H54 (cell line): ENCODE measurements around the gene CX3CR1.
"Not testable (repeated sequence)": the region's sequence is repeated elsewhere in the genome, so short reads cannot be mapped to it uniquely, and the experiment has no call there.

Source experiments
- DNase-seq: peaks from one replicate; pipeline ENCODE4 v3.0.0; 2011; ENCODE audit warnings: low spot score, mixed read lengths; ENCODE audit not compliant: insufficient read length
- FAIRE-seq: peaks from 3 replicates; lab custom pipeline; 2011; peaks lifted over from hg19 to GRCh38; lab: Jason Lieb, UNC
- POLR2A ChIP-seq: IDR thresholded peaks from 2 replicates; pipeline ENCODE4 v1.6.1; 2011; ENCODE audit warnings: low read depth, mild to moderate bottlenecking, low read length

The CX3CR1 gene

DNA sequence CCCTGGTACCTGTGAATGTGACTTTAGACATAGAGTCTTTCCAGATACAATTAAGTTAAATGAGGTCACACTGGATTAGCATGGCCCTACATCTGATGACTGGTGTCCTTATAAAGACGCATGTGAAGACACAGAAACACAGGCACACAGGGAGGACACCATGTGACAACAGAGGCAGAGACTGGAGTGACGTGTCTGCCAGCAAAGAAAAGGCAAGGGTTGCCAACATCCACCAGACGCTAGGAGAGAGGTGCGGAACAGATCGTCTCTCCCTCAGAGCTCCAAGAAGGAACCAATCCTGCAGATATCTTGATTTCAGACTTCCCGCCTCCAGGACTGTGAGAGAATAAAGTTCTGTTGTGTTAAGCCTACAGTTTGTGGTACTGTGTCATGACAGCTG, 42.8 kb downstream of the CX3CR1 start:
- FAIRE-seq, result no peak
- no peak for DNase-seq

GRCh38 chr3:39234651-39235050, 45.2 kb downstream of the CX3CR1 start:
- no peak for TF ChIP-seq POLR2A
- FAIRE-seq (no peak), DNase-seq (no peak)

More for the DNA sequence above, 42.8 kb downstream of the CX3CR1 start:
- no peak for TF ChIP-seq POLR2A

DNA sequence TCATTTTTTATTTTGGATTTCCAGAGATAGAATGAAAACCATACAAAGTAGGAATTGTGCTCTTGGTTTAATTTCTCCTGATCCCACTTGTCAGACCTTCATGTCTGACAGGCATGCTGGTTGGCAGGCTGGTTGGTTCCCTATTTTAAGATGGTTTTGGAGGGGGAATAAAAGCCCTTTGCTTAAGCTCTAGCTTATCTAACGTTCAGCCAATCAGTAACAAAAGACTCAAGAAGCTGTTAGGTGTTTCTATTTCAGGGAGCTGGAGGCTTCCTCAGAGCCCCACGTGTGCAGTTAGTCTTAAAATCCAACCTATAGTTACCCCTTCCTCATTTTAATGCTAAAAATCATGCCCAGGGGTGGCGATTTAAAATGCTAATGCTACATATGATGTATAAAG, 47.0 kb downstream of the CX3CR1 start:
- DNase-seq, result no peak
- FAIRE-seq, result no peak
- no peak for TF ChIP-seq POLR2A

DNA sequence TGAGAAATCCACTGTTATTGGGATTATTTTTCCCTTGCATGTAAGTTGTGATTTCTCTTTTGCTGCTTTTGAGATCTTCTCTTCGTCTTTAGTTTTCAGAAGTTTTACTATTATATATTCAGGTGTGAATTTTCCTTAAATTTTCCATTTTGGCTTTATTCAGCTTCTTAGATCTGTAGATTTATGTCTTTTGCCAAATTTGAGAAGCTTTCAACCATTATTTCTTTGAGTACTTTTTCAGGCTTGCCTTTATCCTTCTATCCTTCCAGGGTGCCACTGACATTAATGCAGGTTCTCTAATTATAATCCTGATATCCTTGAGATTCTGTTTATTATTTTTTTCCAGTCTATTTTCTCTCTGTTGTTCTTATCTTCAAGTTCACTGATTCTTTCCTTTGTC, 49.4 kb downstream of the CX3CR1 start:
- FAIRE-seq (no peak), DNase-seq (no peak)
- no peak for TF ChIP-seq POLR2A

- no peak for TF ChIP-seq POLR2A
- DNase-seq, result no peak
- FAIRE-seq, result no peak
Measured at GRCh38 chr3:39228496-39228895, 51.3 kb downstream of the CX3CR1 start.

DNA sequence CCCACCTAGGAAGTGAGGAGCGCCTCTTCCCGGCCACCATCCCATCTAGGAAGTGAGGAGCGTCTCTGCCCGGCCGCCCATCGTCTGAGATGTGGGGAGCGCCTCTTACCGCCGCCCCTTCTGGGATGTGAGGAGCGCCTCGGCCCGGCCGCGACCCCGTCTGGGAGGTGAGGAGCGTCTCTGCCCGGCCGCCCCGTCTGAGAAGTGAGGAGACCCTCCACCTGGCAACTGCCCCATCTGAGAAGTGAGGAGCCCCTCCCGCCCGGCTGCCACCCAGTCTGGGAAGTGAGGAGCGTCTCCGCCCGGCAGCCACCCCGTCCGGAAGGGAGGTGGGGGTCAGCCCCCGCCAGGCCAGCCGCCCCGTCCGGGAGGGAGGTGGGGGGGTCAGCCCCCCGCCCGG, 52.2 kb downstream of the CX3CR1 start:
- not testable (repeated sequence) for FAIRE-seq

DNA sequence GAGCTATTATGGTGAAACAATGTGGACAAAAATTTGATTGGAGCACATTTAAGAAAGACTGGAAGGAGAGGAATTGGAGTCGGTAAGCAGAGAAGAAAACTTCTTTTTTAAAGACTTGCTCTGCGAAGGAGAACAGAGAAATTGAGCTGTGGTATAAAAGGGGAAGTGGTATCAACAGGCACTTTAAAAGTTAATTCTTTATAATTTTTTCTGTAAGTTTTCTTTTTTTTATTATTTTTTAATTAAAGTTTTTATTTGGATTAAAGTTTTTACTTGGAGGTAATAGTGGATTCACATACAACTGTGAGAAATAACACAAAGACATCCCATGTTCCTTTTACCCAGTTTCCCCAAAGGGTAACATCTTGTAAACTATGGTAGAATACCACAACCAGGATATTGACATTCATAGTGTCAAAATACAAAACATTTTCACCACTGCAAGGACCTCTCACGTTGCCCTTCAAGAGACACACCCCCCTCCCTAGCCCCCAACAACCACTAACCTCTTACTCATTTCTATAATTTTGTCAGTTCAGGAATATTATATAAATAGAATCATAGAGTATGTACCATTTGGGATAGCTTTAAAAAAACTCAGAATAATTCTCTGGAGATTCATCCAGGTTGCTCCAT, 53.6 kb downstream of the CX3CR1 start:
- DNase-seq, result no peak
- TF ChIP-seq POLR2A, result no peak
- no peak for FAIRE-seq

More for the DNA sequence above, 52.2 kb downstream of the CX3CR1 start:
- not testable (repeated sequence) for DNase-seq

- DNase-seq, result no peak
- no peak for FAIRE-seq
- TF ChIP-seq POLR2A, result no peak
Measured at GRCh38 chr3:39224288-39224687, 55.5 kb downstream of the CX3CR1 start.

DNA sequence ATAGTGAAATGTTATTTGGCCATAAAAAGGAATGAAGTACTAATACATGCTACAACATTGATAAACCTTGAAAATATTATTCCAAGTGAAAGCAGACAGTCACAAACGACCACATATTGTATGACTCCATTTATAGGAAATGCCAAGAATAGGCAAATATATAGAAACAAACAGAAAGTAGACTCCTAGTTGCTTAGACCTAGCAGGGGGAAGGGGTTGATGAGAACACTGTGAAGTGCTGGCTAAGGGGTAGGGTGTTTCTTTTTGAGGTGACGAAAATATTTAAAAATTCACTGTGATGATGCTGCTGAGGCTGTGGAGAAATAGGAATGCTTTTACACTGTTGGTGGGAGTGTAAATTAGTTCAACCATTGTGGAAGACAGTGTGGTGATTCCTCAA, 56.9 kb downstream of the CX3CR1 start:
- DNase-seq (no peak), FAIRE-seq (no peak)
- TF ChIP-seq POLR2A, result no peak

DNA sequence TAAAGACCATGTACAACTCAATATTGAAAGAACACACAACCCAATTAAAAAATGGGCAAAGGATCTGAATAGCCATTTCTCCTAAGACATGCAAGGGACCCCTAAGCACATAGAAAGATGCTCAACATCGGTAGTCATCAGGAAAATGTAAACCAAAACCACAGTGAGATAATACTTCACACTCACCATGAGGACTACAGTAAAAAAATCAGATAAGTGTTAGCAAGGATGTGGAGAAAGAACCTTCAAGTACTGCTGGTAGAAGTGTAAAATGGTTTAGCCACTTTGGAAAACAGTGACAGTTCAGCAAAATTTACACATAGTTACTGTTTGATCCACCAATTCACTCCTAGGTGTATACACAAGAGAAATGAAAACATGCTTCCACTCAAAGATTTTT, 57.4 kb downstream of the CX3CR1 start:
- FAIRE-seq (no peak), DNase-seq (no peak)
- TF ChIP-seq POLR2A, result no peak

- no peak for TF ChIP-seq POLR2A
- DNase-seq (no peak), FAIRE-seq (no peak)
Measured at GRCh38 chr3:39221141-39221530, 58.7 kb downstream of the CX3CR1 start.

- FAIRE-seq, result no peak
- no peak for TF ChIP-seq POLR2A
- no peak for DNase-seq
Measured at GRCh38 chr3:39220407-39221140, 59.3 kb downstream of the CX3CR1 start.

GRCh38 chr3:39219702-39220101, 60.1 kb downstream of the CX3CR1 start:
- FAIRE-seq (no peak), DNase-seq (no peak)
- TF ChIP-seq POLR2A, result no peak

DNA sequence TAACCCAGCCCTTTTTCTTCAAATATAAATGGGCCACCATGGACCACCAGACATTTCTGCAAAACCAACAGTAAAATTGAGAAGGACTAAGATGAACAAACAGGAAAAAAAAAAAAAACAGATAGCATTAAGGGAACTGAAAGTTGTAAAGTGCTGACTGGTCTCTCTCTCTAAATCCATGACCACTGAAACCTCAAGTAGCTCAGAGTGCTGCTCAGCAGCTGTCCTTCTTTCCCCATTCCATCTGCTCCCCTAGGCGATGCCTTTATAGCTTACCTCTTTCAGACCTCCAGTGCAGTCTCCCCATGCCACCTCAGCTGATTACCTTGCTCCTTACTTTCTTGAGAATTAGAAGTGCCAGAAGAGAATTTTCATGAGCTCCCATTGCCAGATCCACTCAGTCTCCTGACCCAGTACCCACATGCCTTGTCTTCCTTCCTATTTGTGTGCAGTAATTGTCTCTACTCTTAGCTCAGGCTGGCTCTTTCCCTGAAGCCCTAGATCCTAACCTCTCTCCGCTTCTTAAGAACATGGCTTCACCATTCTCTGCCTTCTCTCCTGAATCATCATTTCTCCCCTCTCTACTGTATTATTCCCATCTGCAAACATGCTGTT, 63.6 kb downstream of the CX3CR1 start:
- no peak for TF ChIP-seq POLR2A
- DNase-seq (no peak), FAIRE-seq (no peak)
